GM12878 (cell line): ENCODE results near the gene SLC50A1.
"Not testable (repeated sequence)": the region's sequence is repeated elsewhere in the genome, so short reads cannot be mapped to it uniquely, and the experiment has no call there.

ENCODE experiments used
- CEBPB ChIP-seq, 2 experiments: fragments of 150-350 bp in 1 of 2; IDR thresholded peaks; 2 replicates each; pipeline ENCODE4 v1.6.1; 2012 to 2014; ENCODE audit warnings: low read depth in 2 of 2, low read length in 2 of 2, borderline replicate concordance in 1 of 2, inconsistent platforms in 1 of 2
- CTCF ChIP-seq, 3 experiments: IDR thresholded peaks in 2 of 3; conservative IDR thresholded peaks in 1 of 3; 2 replicates each; pipeline ENCODE4 v1.5.1; 2011; ENCODE audit warnings: low read depth in 3 of 3, low read length in 3 of 3, mild to moderate bottlenecking in 3 of 3, control low read depth in 2 of 3, moderate library complexity in 2 of 3, inconsistent platforms in 1 of 3, mixed read lengths in 1 of 3; ENCODE audit not compliant: control insufficient read depth in 2 of 3, insufficient read depth in 1 of 3; ENCODE audit errors: extremely low read depth in 1 of 3
- E4F1 ChIP-seq: fragments of 450-650 bp; IDR thresholded peaks from 2 replicates; pipeline ENCODE4 v1.6.1; 2018; ENCODE audit warnings: borderline replicate concordance, mild to moderate bottlenecking; ENCODE audit not compliant: partially characterized antibody
- EP300 ChIP-seq, 2 experiments: fragments of 150-350 bp in 1 of 2; IDR thresholded peaks; 2 replicates each; pipeline ENCODE4 v1.6.1; 2011 to 2012; ENCODE audit warnings: low read depth in 2 of 2, low read length in 2 of 2, borderline replicate concordance in 1 of 2, improper control_type of control experiment in 1 of 2, inconsistent platforms in 1 of 2; ENCODE audit not compliant: control insufficient read depth in 1 of 2
- ETV6 ChIP-seq, 2 experiments: fragments of 450-650 bp in 1 of 2; IDR thresholded peaks in 1 of 2; conservative IDR thresholded peaks in 1 of 2; 2 replicates each; pipeline ENCODE4 v1.6.1; 2014; ENCODE audit warnings: antibody characterized with exemption in 1 of 2, borderline replicate concordance in 1 of 2, low read depth in 1 of 2, mild to moderate bottlenecking in 1 of 2, moderate library complexity in 1 of 2
- HDAC6 ChIP-seq: fragments of 200-600 bp; sonication (generic); IDR thresholded peaks from one replicate; pipeline ENCODE4 v1.8.0; 2017; ENCODE audit warnings: antibody characterized with exemption; ENCODE audit not compliant: unreplicated experiment
- KDM1A ChIP-seq: fragments of 200-600 bp; sonication (generic); IDR thresholded peaks from 2 replicates; pipeline ENCODE4 v1.6.1; 2016; ENCODE audit warnings: borderline replicate concordance
- MXI1 ChIP-seq: fragments of 150-350 bp; IDR thresholded peaks from 2 replicates; pipeline ENCODE4 v1.6.1; 2011; ENCODE audit warnings: low read depth, mild to moderate bottlenecking, inconsistent platforms, low read length, improper control_type of control experiment
- POLR2A ChIP-seq: IDR thresholded peaks from 2 replicates; pipeline ENCODE4 v1.6.1; 2011; ENCODE audit warnings: low read depth, mild to moderate bottlenecking, low read length
- POLR2AphosphoS2 ChIP-seq: IDR thresholded peaks from 2 replicates; pipeline ENCODE4 v1.6.1; 2011; ENCODE audit warnings: low read depth, mild to moderate bottlenecking, low read length, improper control_type of control experiment, moderate library complexity
- REST ChIP-seq: IDR thresholded peaks from 2 replicates; pipeline ENCODE4 v1.6.1; 2012; ENCODE audit warnings: mild to moderate bottlenecking, low read depth, low read length
- TAF1 ChIP-seq: IDR thresholded peaks from 2 replicates; pipeline ENCODE4 v1.6.1; 2011; ENCODE audit warnings: mild to moderate bottlenecking, low read depth, low read length, borderline replicate concordance
- ZNF217 ChIP-seq: fragments of 450-650 bp; IDR thresholded peaks from 2 replicates; pipeline ENCODE4 v1.6.1; 2017; ENCODE audit warnings: antibody characterized with exemption, mild to moderate bottlenecking
- ZNF274 ChIP-seq: IDR thresholded peaks from one replicate; pipeline ENCODE4 v1.8.0; 2011; ENCODE audit not compliant: insufficient read length, insufficient read depth

GRCh38 chr1:155118090-155118489 lies 17.6 kb upstream of the SLC50A1 start:
- not testable (repeated sequence) for TF ChIP-seq CTCF (IDR thresholded peaks at IDR 0.05 in 2 of 3, conservative IDR thresholded peaks at IDR 0.05 in 1 of 3; ENCODE audit: control insufficient read depth in 2 of 3, extremely low read depth in 1 of 3, insufficient read depth in 1 of 3, low read depth in 3 of 3, low read length in 3 of 3); TAF1; EP300 (IDR thresholded peaks at IDR 0.05; ENCODE audit: borderline replicate concordance in 1 of 2, control insufficient read depth in 1 of 2, low read depth in 2 of 2, low read length in 2 of 2); E4F1; HDAC6; POLR2AphosphoS2; KDM1A; REST; ZNF217; ZNF274; MXI1; ETV6 (conservative IDR thresholded peaks at IDR 0.05 in 1 of 2, IDR thresholded peaks at IDR 0.05 in 1 of 2; ENCODE audit: borderline replicate concordance in 1 of 2, low read depth in 1 of 2); CEBPB (IDR thresholded peaks at IDR 0.05; ENCODE audit: borderline replicate concordance in 1 of 2, low read depth in 2 of 2, low read length in 2 of 2); POLR2A
